DMS53 treated with DMSO at 0.1 percent for 48 hours (cell line): ENCODE measurements around the gene C17orf50.
A peak's percentile ranks its signal among the peaks of the same experiment; 100 is the strongest.
"Not testable (repeated sequence)": the region's sequence is repeated elsewhere in the genome, so short reads cannot be mapped to it uniquely, and the experiment has no call there.

Experiments used
- DNase-seq: peaks from one replicate; lab custom pipeline; 2025; ENCODE audit not compliant: unreplicated experiment; lab: John Stamatoyannopoulos, UW

Gene C17orf50

GRCh38 chr17:35751541-35751940 lies 9.1 kb upstream of the C17orf50 start:
- not testable (repeated sequence) for DNase-seq

GRCh38 chr17:35752471-35752870 lies 8.2 kb upstream of the C17orf50 start:
- peak; percentile 28 for DNase-seq

- DNase-seq = no peak
Observed at GRCh38 chr17:35752945-35753764, 7.5 kb upstream of the C17orf50 start, which contains the start of gene GAS2L2. Gene GAS2L2, minus strand, starts transcription at chr17:35753239. Its CDS starts 389 bp downstream, at chr17:35752850.

- no peak for DNase-seq
Observed at GRCh38 chr17:35757243-35757642, 3.4 kb upstream of the C17orf50 start.

- no peak for DNase-seq
Observed at GRCh38 chr17:35761601-35762000, 914 bp downstream of the C17orf50 start.

- no peak for DNase-seq
Observed at GRCh38 chr17:35763767-35764122, 3.1 kb downstream of the C17orf50 start.

- peak; percentile 83 for DNase-seq
Observed at GRCh38 chr17:35764123-35764991, 3.7 kb downstream of the C17orf50 start.

GRCh38 chr17:35765086-35765710 lies 4.5 kb downstream of the C17orf50 start:
- no peak for DNase-seq

GRCh38 chr17:35765756-35766488 lies 5.2 kb downstream of the C17orf50 start:
- DNase-seq = no peak

- no peak for DNase-seq
Observed at GRCh38 chr17:35766489-35766877, 5.8 kb downstream of the C17orf50 start.

- DNase-seq = peak; percentile 23
Observed at GRCh38 chr17:35766903-35767510, 6.3 kb downstream of the C17orf50 start.

- no peak for DNase-seq
Observed at GRCh38 chr17:35768797-35769196, 8.1 kb downstream of the C17orf50 start.

GRCh38 chr17:35769895-35770486 lies 9.3 kb downstream of the C17orf50 start:
- no peak for DNase-seq

- no peak for DNase-seq
Observed at GRCh38 chr17:35773129-35773528, 12.4 kb downstream of the C17orf50 start.

- no peak for DNase-seq
Observed at GRCh38 chr17:35773679-35774425, 13.2 kb downstream of the C17orf50 start.

- no peak for DNase-seq
Observed at GRCh38 chr17:35774499-35774898, 13.8 kb downstream of the C17orf50 start.

GRCh38 chr17:35775039-35775438 lies 14.4 kb downstream of the C17orf50 start:
- no peak for DNase-seq

- DNase-seq = no peak
Observed at GRCh38 chr17:35775583-35775982, 14.9 kb downstream of the C17orf50 start.

- DNase-seq = no peak
Observed at GRCh38 chr17:35778641-35779196, 18.0 kb downstream of the C17orf50 start.
